GM12873 (cell line): Measurements from ENCODE around the gene LPGAT1.

Source experiments
- CTCF ChIP-seq: IDR thresholded peaks from 2 replicates; pipeline ENCODE4 v1.5.1; 2012; ENCODE audit warnings: low read depth, mild to moderate bottlenecking, moderate library complexity, low read length, control low read depth; ENCODE audit not compliant: insufficient read depth; ENCODE audit errors: missing control alignments

Gene LPGAT1

GRCh38 chr1:211738691-211739301 lies 91.8 kb downstream of the LPGAT1 start:
- TF ChIP-seq CTCF = no peak

GRCh38 chr1:211738096-211738690 lies 92.4 kb downstream of the LPGAT1 start:
- TF ChIP-seq CTCF = no peak

GRCh38 chr1:211737115-211738035 lies 93.2 kb downstream of the LPGAT1 start:
- no peak for TF ChIP-seq CTCF

GRCh38 chr1:211736351-211736915 lies 94.1 kb downstream of the LPGAT1 start:
- no peak for TF ChIP-seq CTCF

GRCh38 chr1:211735208-211736170 lies 95.1 kb downstream of the LPGAT1 start:
- TF ChIP-seq CTCF = no peak

- TF ChIP-seq CTCF = no peak
Observed at GRCh38 chr1:211734791-211735190, 95.8 kb downstream of the LPGAT1 start.
